SU-DHL-6 (cell line): Measurements from ENCODE around the gene CCDC39.
"Not testable (repeated sequence)": the region's sequence is repeated elsewhere in the genome, so short reads cannot be mapped to it uniquely, and the experiment has no call there.

Source experiments
- H2AFZ ChIP-seq: fragments of 200-600 bp; sonication (generic); 2 replicates; pipeline ENCODE4 v1.6.1; 2014; ENCODE audit warnings: low read depth, mild to moderate bottlenecking, moderate library complexity, mixed read lengths, antibody characterized with exemption, low read length; ENCODE audit not compliant: severe bottlenecking
- H3F3A ChIP-seq: fragments of 200-600 bp; shearing (Covaris generic); 2 replicates; pipeline ENCODE4 v1.6.0; 2016; ENCODE audit warnings: antibody characterized with exemption, mild to moderate bottlenecking; ENCODE audit not compliant: insufficient read depth
- H3K27ac ChIP-seq: fragments of 200-600 bp; sonication (generic); 2 replicates; pipeline ENCODE4 v1.5.1; 2016; ENCODE audit warnings: low read depth, mild to moderate bottlenecking, low read length, moderate library complexity, mixed read lengths
- H3K27me3 ChIP-seq: fragments of 200-600 bp; sonication (generic), shearing (Covaris generic); 2 replicates; pipeline ENCODE4 v1.6.0; 2014; ENCODE audit warnings: mild to moderate bottlenecking, low read length
- H3K36me3 ChIP-seq: fragments of 200-600 bp; sonication (generic); 2 replicates; pipeline ENCODE4 v1.6.1; 2014; ENCODE audit warnings: mild to moderate bottlenecking, low read length, mixed read lengths
- H3K4me2 ChIP-seq: fragments of 300-600, 200-600 bp; shearing (Covaris generic), sonication (generic); 2 replicates; pipeline ENCODE4 v1.6.0; 2014; ENCODE audit warnings: low read length, low read depth, mild to moderate bottlenecking; ENCODE audit not compliant: poor library complexity, severe bottlenecking
- H3K4me3 ChIP-seq: fragments of 200-600 bp; sonication (generic); 2 replicates; pipeline ENCODE4 v1.5.1; 2014; ENCODE audit warnings: antibody characterized with exemption, low read length, mild to moderate bottlenecking, mixed read lengths; ENCODE audit not compliant: insufficient read depth, poor library complexity, severe bottlenecking
- H3K79me2 ChIP-seq: fragments of 200-600 bp; sonication (generic); 2 replicates; pipeline ENCODE4 v1.6.1; 2014; ENCODE audit warnings: mild to moderate bottlenecking, low read length, moderate library complexity; ENCODE audit not compliant: insufficient read depth
- H3K9ac ChIP-seq: fragments of 200-600 bp; sonication (generic); 2 replicates; pipeline ENCODE4 v1.7.0; 2014; ENCODE audit warnings: mild to moderate bottlenecking, low read length
- H3K9me2 ChIP-seq: fragments of 200-600 bp; sonication (generic); replicated peaks from 2 replicates; pipeline ENCODE4 v1.6.1; 2014; ENCODE audit warnings: low read length; ENCODE audit not compliant: insufficient read depth
- H3K9me3 ChIP-seq: fragments of 200-600 bp; sonication (generic); 2 replicates; pipeline ENCODE4 v1.6.1; 2014; ENCODE audit warnings: low read length, mixed read lengths; ENCODE audit not compliant: insufficient read depth
- H4K20me1 ChIP-seq: fragments of 200-600 bp; sonication (generic); 2 replicates; pipeline ENCODE4 v1.6.1; 2014; ENCODE audit warnings: low read depth, mild to moderate bottlenecking, antibody characterized with exemption, low read length, moderate library complexity, mixed read lengths
- CTCF ChIP-seq: fragments of 200-600 bp; sonication (generic); IDR thresholded peaks from one replicate; pipeline ENCODE4 v1.5.1; 2017; ENCODE audit warnings: antibody characterized with exemption, mild to moderate bottlenecking, low read length, moderate library complexity; ENCODE audit not compliant: insufficient read depth, poor library complexity, severe bottlenecking
- EZH2phosphoT487 ChIP-seq: fragments of 200-600 bp; sonication (generic), shearing (Covaris generic); conservative IDR thresholded peaks from 2 replicates; pipeline ENCODE4 v1.6.1; 2018; ENCODE audit warnings: mild to moderate bottlenecking, antibody characterized with exemption, low read length, moderate library complexity, mixed read lengths

CCDC39 gene

GRCh38 chr3:180600473-180600872, 78.8 kb downstream of the CCDC39 start:
- H3K36me3 ChIP-seq: peaks cover 17% of the 10 kb centered on the region
- H3K79me2 ChIP-seq: peaks cover 25% of the 10 kb centered on the region
- TF ChIP-seq CTCF (no peak), EZH2phosphoT487 (no peak)
- no peak overlapping the region for H2AFZ ChIP-seq
- H4K20me1 ChIP-seq: no peaks in the 10 kb centered on the region
- peaks cover 15% of the 10 kb centered on the region; the same call in 1 of the 2 replicates for H3F3A ChIP-seq
- H3K9me3 ChIP-seq: no peaks in the 10 kb centered on the region
- H3K9ac ChIP-seq: no peak overlapping the region
- H3K4me3 ChIP-seq: no peak overlapping the region
- no peak overlapping the region for H3K27ac ChIP-seq
- H3K9me2 ChIP-seq: no peaks in the 10 kb centered on the region
- H3K4me2 ChIP-seq: no peak overlapping the region
- H3K27me3 ChIP-seq: no peaks in the 10 kb centered on the region

GRCh38 chr3:180595559-180595935, 83.7 kb downstream of the CCDC39 start:
- Histone ChIP-seq H3K9me2 (no peaks in the 10 kb centered on the region), H2AFZ (no peak overlapping the region), H3K36me3 (no peaks in the 10 kb centered on the region), H3K9ac (no peak overlapping the region), H3K79me2 (no peaks in the 10 kb centered on the region), H3F3A (no peaks in the 10 kb centered on the region), H3K9me3 (no peaks in the 10 kb centered on the region), H3K4me2 (no peak overlapping the region), H3K4me3 (no peak overlapping the region), H4K20me1 (no peaks in the 10 kb centered on the region), H3K27ac (no peak overlapping the region), H3K27me3 (no peaks in the 10 kb centered on the region)
- TF ChIP-seq CTCF (no peak), EZH2phosphoT487 (no peak)

- Histone ChIP-seq H3K4me2 (no peak overlapping the region), H3F3A (no peaks in the 10 kb centered on the region), H3K9ac (no peak overlapping the region), H3K36me3 (no peaks in the 10 kb centered on the region), H3K27me3 (no peaks in the 10 kb centered on the region), H3K9me3 (no peaks in the 10 kb centered on the region), H4K20me1 (no peaks in the 10 kb centered on the region), H3K79me2 (no peaks in the 10 kb centered on the region), H3K9me2 (no peaks in the 10 kb centered on the region), H3K4me3 (no peak overlapping the region), H3K27ac (no peak overlapping the region), H2AFZ (no peak overlapping the region)
- no peak for TF ChIP-seq EZH2phosphoT487
- TF ChIP-seq CTCF: no peak
Observed at GRCh38 chr3:180594631-180595558, 84.4 kb downstream of the CCDC39 start.

GRCh38 chr3:180593631-180594030, 85.7 kb downstream of the CCDC39 start:
- not testable (repeated sequence) for H3F3A ChIP-seq, H3K27me3 ChIP-seq, H3K79me2 ChIP-seq, H3K9me2 ChIP-seq, H3K9ac ChIP-seq, H3K4me3 ChIP-seq, H3K4me2 ChIP-seq, H4K20me1 ChIP-seq, H3K27ac ChIP-seq, H3K9me3 ChIP-seq, H3K36me3 ChIP-seq, H2AFZ ChIP-seq
